IPS-11a (cell line): Measurements from ENCODE around the gene ZNF774.
A peak's percentile ranks its signal among the peaks of the same experiment; 100 is the strongest.
"Not testable (repeated sequence)": the region's sequence is repeated elsewhere in the genome, so short reads cannot be mapped to it uniquely, and the experiment has no call there.

Experiments
- H3K4me3 ChIP-seq: one replicate; pipeline ENCODE4 v1.5.1; 2013; ENCODE audit warnings: low read depth, low read length, control low read depth

Gene ZNF774

GRCh38 chr15:90344662-90345061 lies 7.4 kb upstream of the ZNF774 start:
- H3K4me3 ChIP-seq = no peak overlapping the region

- H3K4me3 ChIP-seq = no peak overlapping the region
Measured at GRCh38 chr15:90345857-90346256, 6.2 kb upstream of the ZNF774 start.

- H3K4me3 ChIP-seq = not testable (repeated sequence)
Measured at GRCh38 chr15:90347431-90348065, 4.5 kb upstream of the ZNF774 start.

DNA sequence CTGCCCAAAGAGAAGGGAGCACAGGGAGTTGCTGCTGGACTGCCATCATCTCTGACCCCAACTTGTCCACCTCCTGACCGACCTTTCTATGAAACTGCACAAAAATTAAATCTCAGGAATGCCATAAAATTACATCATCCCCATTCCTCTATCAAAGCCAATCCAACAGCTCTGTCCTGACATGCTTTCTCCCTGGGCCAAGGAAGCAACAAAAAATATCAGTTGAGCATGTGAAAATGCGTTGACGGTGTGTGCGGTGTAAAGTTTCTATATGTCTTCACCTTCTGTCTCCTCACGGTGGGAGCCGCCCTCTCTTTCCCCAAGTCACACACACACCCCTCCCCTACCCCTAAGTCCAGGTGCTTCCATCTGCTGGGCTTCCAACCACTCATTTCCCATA lies 3.6 kb upstream of the ZNF774 start:
- no peak overlapping the region for H3K4me3 ChIP-seq

DNA sequence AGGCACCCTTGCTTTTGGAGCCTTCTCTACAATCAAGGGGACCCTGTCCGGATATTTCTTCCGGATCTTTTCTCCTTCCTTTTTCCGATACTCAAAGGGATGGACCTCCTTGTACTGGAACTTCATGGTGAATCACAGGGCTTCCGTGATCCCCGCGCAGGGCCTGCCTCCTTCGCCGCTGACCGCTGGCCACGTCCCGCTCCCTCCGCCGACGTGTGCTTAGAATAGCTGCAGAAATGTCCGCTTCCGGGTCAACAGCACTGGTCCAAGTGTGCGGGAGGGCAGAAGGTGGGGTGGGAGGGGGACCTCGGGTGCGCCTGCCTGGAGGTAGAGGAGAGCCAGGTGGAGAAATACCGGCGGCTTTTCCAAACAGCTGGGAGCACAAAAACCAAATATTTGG lies 3.0 kb upstream of the ZNF774 start:
- no peak overlapping the region for H3K4me3 ChIP-seq

DNA sequence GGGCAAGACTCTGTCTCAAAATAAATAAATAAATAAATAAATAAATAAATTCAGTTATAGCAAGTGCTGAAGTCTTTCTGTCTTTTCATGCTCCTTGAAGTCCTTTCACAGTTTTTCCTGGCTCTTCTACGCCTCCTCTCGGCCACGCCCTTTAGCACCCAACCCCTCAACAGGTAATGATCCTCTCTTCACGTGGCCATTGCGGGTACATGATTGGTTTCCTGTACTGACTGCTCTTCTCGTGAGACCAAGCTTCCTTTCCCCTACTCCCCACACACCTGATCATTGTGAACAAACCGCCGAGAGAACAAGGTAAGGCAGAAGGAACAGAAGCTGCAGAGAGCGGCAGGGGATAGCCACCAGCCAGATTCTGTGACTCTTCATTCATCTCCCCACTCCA lies 2.3 kb upstream of the ZNF774 start:
- H3K4me3 ChIP-seq = no peak overlapping the region

DNA sequence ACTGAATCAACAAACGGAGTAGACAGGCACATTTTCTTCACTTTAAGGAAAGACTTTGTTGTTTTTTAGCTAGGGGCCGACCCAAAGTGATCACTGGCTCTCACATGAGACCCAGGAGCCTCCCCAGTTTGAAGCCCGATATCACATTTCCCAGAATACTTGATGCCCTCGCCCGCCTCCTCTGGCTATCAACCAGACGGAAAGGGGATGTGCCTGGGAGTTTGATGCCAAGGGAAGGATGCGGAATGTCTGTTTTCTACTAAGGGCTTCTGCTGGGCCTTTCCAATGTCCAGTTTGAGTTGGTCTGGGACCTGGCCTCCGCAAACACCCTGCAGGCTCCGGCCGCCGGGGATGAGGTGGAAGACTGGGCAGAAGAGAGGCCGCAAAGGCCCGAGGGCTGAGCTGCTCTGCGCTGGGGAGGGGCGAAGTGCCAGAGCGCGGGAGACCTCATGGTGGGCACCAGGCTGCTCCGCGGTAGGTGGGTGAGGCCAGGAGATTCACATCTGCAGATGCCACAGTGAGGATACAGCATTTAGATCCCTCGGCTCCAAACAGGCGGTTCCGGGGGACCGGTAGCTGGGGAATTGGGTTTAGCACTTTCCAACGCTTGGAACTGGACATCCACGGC lies 491 bp upstream of the ZNF774 start:
- peak overlapping the region; percentile 74 for H3K4me3 ChIP-seq

DNA sequence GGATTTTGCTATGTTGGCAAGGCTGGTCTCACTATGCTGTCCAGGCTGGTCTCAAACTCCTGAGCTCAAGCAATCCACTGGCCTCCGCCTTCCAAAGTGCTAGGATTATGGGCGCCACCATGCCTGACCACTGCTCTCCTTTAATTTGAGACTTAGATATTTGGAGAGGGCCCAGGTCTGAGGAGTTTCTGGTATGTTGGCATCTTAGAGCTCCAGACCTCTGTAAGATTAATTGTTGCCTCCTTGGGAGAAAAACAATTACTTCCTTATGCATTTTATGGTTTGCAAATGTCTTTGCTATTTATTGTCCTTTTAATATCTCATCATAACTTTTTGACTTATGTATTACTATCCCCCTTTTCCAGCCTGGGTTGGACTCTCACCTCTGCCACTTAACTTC lies 2.9 kb downstream of the ZNF774 start:
- no peak overlapping the region for H3K4me3 ChIP-seq

DNA sequence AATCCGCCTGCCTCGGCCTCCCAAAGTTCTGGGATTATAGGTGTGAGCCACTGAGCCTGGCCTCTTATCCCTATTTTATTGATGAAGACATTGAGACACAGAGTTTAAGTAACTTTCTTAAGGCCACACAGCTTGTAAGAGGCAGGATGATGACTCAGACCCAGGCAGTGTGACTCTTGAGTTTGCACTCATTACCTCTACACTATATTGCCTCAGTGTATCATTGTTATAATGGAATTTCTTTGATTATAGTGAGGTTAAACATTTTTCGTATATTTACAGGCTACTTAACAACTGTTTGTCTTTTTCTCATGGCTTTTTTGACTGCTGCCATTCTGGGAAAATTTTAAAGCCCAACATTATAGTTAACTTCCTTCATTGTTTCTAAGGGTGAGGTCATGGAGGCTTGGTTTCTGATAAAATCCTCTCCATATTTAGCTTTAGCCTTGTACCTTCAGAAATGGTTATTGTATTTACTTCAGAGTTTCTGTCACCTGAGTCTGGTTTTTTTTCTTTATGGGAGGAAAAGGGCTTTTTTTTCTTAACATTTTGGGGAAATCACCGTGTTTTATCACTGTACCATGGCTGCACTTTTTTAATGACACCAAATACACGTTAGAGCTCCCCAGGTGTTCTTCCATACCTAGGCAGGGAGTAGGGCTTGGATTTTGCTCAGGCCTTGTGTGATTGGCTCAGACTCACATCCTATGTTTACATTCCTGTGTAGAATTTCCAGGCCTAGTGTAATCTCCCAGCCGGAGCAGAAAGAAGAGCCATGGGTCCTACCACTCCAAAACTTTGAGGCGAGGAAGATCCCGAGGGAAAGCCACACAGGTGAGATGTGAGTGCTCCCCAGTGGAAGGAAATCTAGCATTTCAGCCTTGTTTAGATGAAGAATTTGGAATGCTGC lies 6.3 kb downstream of the ZNF774 start:
- H3K4me3 ChIP-seq = no peak overlapping the region

- H3K4me3 ChIP-seq = no peak overlapping the region
Measured at GRCh38 chr15:90360746-90361145, 8.7 kb downstream of the ZNF774 start.

GRCh38 chr15:90362936-90363212 lies 10.8 kb downstream of the ZNF774 start:
- no peak overlapping the region for H3K4me3 ChIP-seq

DNA sequence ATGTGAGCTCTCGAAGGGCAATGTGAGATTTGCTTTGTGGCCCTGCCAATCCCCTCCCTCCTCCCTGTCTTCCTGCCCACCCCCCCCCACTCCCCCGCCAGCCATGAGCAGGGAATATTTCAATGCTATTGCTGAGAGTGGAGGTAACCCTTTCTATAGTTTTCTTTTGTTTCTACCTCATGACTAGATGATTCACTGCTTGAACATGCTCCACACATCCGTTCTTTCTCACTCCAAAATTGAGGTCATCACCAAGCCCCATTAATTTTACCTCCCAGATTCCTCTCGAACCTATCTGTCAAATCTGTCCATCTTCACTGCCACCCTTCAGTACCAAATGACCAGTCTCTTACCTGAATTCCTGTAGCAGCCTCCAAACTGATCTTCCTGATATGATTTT lies 12.2 kb downstream of the ZNF774 start:
- no peak overlapping the region for H3K4me3 ChIP-seq

GRCh38 chr15:90365414-90366055 lies 13.5 kb downstream of the ZNF774 start:
- no peak overlapping the region for H3K4me3 ChIP-seq

- no peak overlapping the region for H3K4me3 ChIP-seq
Measured at GRCh38 chr15:90367576-90367975, 15.5 kb downstream of the ZNF774 start.

DNA sequence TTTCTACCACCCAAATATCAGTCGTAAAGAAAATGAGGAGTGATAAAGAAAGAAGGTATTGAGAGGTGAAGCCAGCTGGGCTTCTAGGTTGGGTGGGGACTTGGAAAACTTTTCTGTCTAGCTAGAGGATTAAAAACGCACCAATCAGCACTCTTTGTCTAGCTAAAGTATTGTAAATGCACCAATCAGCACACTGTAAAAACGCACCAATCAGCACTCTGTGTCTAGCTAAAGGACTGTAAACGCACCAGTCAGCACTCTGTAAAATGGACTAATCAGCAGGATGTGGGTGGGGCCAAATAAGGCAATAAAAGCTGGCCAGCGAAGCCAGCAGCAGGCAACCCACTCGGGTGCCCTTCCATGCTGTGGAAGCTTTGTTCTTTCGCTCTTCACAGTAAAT lies 23.0 kb downstream of the ZNF774 start:
- H3K4me3 ChIP-seq = no peak overlapping the region

DNA sequence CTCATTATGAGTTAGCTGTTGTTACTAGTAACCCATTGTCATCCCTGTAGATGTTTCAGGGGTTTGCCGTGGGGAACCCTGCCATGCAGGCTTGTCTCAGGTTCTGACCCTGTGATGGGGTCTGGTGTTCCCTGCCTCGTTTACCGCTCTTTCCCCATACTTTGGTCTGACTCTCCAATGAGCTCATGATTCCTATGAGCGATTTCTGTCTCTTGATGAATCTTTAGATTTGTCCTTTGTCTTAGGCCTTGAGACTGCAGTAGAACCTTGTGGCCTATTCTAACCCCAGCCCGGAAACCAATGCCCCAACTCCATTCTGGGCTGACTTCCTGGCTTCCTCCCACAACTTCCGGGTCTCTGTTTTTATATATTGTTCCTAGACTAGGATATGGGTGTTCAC lies 24.7 kb downstream of the ZNF774 start:
- H3K4me3 ChIP-seq = no peak overlapping the region

- no peak overlapping the region for H3K4me3 ChIP-seq
Measured at GRCh38 chr15:90379263-90379662, 27.2 kb downstream of the ZNF774 start.

DNA sequence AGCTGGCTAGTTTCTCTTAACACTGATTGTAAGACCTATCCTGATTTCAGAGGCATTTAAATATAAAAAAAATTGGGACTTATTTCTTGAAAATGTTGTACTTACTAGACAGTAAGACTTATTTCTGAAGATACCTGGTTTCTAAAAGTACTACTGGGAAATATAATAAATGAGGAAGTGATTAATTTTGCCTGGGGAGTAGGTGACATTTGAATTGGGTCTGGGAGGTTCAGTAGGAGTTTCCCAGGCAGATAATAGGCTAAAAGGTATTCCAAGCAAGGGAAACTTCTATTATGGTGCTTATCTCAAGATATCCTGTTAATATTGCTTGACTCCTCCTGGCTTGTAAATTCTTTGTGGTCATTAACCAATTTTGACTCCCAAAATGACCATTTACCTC lies 29.4 kb downstream of the ZNF774 start:
- H3K4me3 ChIP-seq = no peak overlapping the region

- H3K4me3 ChIP-seq = no peak overlapping the region
Measured at GRCh38 chr15:90382320-90382719, 30.2 kb downstream of the ZNF774 start.

DNA sequence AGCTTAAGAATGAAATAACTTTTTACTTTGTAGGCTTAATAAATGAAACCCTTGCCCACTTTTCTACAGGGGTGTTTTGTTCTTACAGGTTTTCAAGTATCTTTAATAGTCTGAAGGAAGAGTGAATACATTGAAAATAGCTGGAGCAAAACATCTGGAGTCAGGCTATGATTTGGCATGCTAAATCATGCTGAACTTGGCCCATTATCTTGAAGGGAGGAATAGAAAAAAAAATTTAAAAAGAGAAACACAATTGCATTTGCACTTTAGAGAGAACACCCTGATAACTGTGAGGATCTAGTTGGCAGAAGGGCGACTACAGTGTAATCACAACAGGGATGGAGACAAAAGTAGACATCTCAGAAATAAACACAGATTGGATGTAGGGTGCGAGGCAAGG lies 34.1 kb downstream of the ZNF774 start:
- H3K4me3 ChIP-seq = no peak overlapping the region

GRCh38 chr15:90387534-90388461 lies 35.7 kb downstream of the ZNF774 start, which contains the start of gene IQGAP1:
Gene IQGAP1 (plus strand): TSS chr15:90388242. CDS start chr15:90388342, 100 bp downstream.
- H3K4me3 ChIP-seq = peak within 1 kb of the TSS; percentile 89
